ENCODE measurements around the gene KLRF2. TPM values are rescaled to one million over a fixed set of nuclear protein-coding genes. Genes with fewer than 3 reads are reported as not detected.

KLRF2 gene
- total RNA-seq, 5 donors from 2014 or later (not counting 1 experiment from before 2014, with no cell fraction given) = not detected

DNA sequence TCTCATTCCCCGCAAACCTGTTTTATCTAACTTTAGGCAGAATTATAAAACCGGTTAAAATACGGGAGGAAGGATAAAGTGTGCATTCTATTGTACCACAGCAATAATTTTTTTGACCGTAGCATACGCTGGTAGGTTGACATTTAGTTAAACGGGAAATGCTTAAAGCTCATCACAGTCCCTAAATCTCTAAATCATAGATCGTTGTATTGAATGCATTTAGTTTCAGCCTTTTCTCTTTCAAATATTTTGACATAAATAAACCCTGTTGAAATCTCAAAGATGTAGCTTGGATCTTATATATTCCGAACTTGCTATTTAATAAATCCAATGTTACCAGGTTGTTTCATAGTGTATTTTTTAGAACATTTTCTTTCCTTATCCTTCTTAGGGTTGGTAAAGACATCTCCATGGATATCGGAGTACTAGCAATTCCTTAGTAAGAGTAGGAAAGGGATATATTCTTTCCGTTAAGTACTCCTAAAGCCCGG is 12.9 kb upstream of the KLRF2 start:
- Histone ChIP-seq H3K27me3 (replicated peaks in 1 of 2; ENCODE audit: control insufficient read depth in 2 of 2, extremely low read depth in 1 of 2, insufficient read depth in 2 of 2, low read length in 1 of 2) (no peaks in the 10 kb centered on the region), H3K4me1 (ENCODE audit: control insufficient read depth in 1 of 2, extremely low read depth in 1 of 2, insufficient read depth in 2 of 2, low read length in 2 of 2) (peaks cover 7 to 17% of the 10 kb centered on the region in 2 experiments), H3K27ac (ENCODE audit: low read length) (peak overlapping the region; percentile 96), H3K9me3 (peaks cover 3% of the 10 kb centered on the region), H3K36me3 (ENCODE audit: control insufficient read depth in 2 of 2, extremely low read depth in 1 of 2, insufficient read depth in 1 of 2, low read length in 1 of 2) (no peaks in the 10 kb centered on the region), H3K4me3 (ENCODE audit: control insufficient read depth in 1 of 2, extremely low read depth in 1 of 2, low read length in 1 of 2) (peak overlapping the region; percentile 56 to 59)
- ChIA-PET POLR2A (interaction anchor here (0.6 to 2.0 kb wide), 8 partner anchors 11 to 147 kb away, joined by 3 to 9 read pairs (median 4); partner anchors contain the start of gene CD69 (in 1 of the 2)), CTCF (interaction anchor here (0.5 to 3.1 kb wide), 5 partner anchors 9 to 160 kb away, joined by 3 to 24 read pairs (median 5); no protein-coding TSS in a partner anchor)
- Mint-ChIP-seq H3K27me3 (no peaks in the 10 kb centered on the region), H3K36me3 (peaks cover 22% of the 10 kb centered on the region), H3K27ac (peak overlapping the region; percentile 99), H3K9me3 (peaks cover 6 to 10% (median 10%) of the 10 kb centered on the region in 3 donors), H3K4me1 (peaks cover 36 to 59% (median 42%) of the 10 kb centered on the region in 3 donors), H3K4me3 (peak overlapping the region; percentile 89 to 96 (median 93))
- no CpG with 5 or more reads among the region's 11 CpGs for WGBS (ENCODE audit: insufficient coverage)
- peak in 1 of 35 experiments; percentile 42 for DNase-seq
- peak in 2 of 4 experiments; percentile 27 to 32 for ATAC-seq (replicated peaks in 1 of 4)

GRCh38 chr12:9868951-9869306 is 12.4 kb upstream of the KLRF2 start:
- POLR2A ChIA-PET = interaction anchor here (0.6 to 2.0 kb wide), 6 partner anchors 14 to 128 kb away, joined by 3 to 7 read pairs (median 4); partner anchors contain the start of gene CD69 (in 1 of the 2)
- CTCF ChIA-PET = interaction anchor here (0.5 to 3.1 kb wide), 5 partner anchors 55 to 161 kb away, joined by 3 to 24 read pairs (median 5); no protein-coding TSS in a partner anchor
- H3K4me1 Mint-ChIP-seq = peaks cover 30 to 54% (median 36%) of the 10 kb centered on the region in 3 donors
- H3K27ac Mint-ChIP-seq = peak overlapping the region; percentile 99
- no peaks in the 10 kb centered on the region for H3K27me3 Mint-ChIP-seq
- ATAC-seq (replicated peaks in 1 of 4) = no peak
- Histone ChIP-seq H3K4me3 (ENCODE audit: control insufficient read depth in 1 of 2, extremely low read depth in 1 of 2, low read length in 1 of 2) (peak overlapping the region; percentile 56 to 59), H3K9me3 (no peaks in the 10 kb centered on the region), H3K36me3 (ENCODE audit: control insufficient read depth in 2 of 2, extremely low read depth in 1 of 2, insufficient read depth in 1 of 2, low read length in 1 of 2) (no peaks in the 10 kb centered on the region), H3K27me3 (replicated peaks in 1 of 2; ENCODE audit: control insufficient read depth in 2 of 2, extremely low read depth in 1 of 2, insufficient read depth in 2 of 2, low read length in 1 of 2) (no peaks in the 10 kb centered on the region), H3K4me1 (ENCODE audit: control insufficient read depth in 1 of 2, extremely low read depth in 1 of 2, insufficient read depth in 2 of 2, low read length in 2 of 2) (peaks cover 7 to 17% of the 10 kb centered on the region in 2 experiments), H3K27ac (ENCODE audit: low read length) (peak overlapping the region; percentile 96)
- peak overlapping the region; percentile 89 to 96 (median 93) for H3K4me3 Mint-ChIP-seq
- peaks cover 0 to 4% (median 4%) of the 10 kb centered on the region in 3 donors for H3K9me3 Mint-ChIP-seq
- WGBS (ENCODE audit: insufficient coverage) = 0% methylated on average over 1 of the region's 4 CpGs
- DNase-seq = no peak
- peaks cover 16% of the 10 kb centered on the region for H3K36me3 Mint-ChIP-seq

- DNase-seq (peak in 12 of 35 experiments; percentile 11 to 75 (median 20)), ATAC-seq (replicated peaks in 1 of 4) (peak; percentile 71 to 72 (median 72))
- Histone ChIP-seq H3K27ac (ENCODE audit: low read length) (peak within 1 kb of the TSS; percentile 96), H3K36me3 (ENCODE audit: control insufficient read depth in 2 of 2, extremely low read depth in 1 of 2, insufficient read depth in 1 of 2, low read length in 1 of 2) (no peaks in the 10 kb centered on the region), H3K4me1 (ENCODE audit: control insufficient read depth in 1 of 2, extremely low read depth in 1 of 2, insufficient read depth in 2 of 2, low read length in 2 of 2) (peaks cover 7 to 17% of the 10 kb centered on the region in 2 experiments), H3K27me3 (replicated peaks in 1 of 2; ENCODE audit: control insufficient read depth in 2 of 2, extremely low read depth in 1 of 2, insufficient read depth in 2 of 2, low read length in 1 of 2) (no peaks in the 10 kb centered on the region), H3K9me3 (no peaks in the 10 kb centered on the region), H3K4me3 (ENCODE audit: control insufficient read depth in 1 of 2, extremely low read depth in 1 of 2, low read length in 1 of 2) (peak within 1 kb of the TSS; percentile 56 to 59)
- Mint-ChIP-seq H3K4me3 (peak within 1 kb of the TSS; percentile 89 to 96 (median 93)), H3K36me3 (peaks cover 10% of the 10 kb centered on the region), H3K27ac (peak within 1 kb of the TSS; percentile 99), H3K27me3 (no peaks in the 10 kb centered on the region), H3K4me1 (peaks cover 25 to 48% (median 30%) of the 10 kb centered on the region in 3 donors), H3K9me3 (no peaks in the 10 kb centered on the region)
- POLR2A ChIA-PET = interaction anchor here (0.6 to 1.6 kb wide), 6 partner anchors 73 to 1933 kb away, joined by 3 to 4 read pairs (median 4); partner anchors contain the start of gene CD69 (in 1 of the 2)
- no CpG with 5 or more reads among the region's 11 CpGs for WGBS (ENCODE audit: insufficient coverage)
- CTCF ChIA-PET = interaction anchor here in 1 of 2 donors (0.6 to 3.1 kb wide), 4 partner anchors 55 to 119 kb away, joined by 3 to 24 read pairs (median 7); no protein-coding TSS in a partner anchor
These were observed 11.8 kb upstream of the KLRF2 start, which contains the start of gene CLEC2B for GRCh38 chr12:9869307-9870161. Gene CLEC2B (minus strand): TSS chr12:9869354.

DNA sequence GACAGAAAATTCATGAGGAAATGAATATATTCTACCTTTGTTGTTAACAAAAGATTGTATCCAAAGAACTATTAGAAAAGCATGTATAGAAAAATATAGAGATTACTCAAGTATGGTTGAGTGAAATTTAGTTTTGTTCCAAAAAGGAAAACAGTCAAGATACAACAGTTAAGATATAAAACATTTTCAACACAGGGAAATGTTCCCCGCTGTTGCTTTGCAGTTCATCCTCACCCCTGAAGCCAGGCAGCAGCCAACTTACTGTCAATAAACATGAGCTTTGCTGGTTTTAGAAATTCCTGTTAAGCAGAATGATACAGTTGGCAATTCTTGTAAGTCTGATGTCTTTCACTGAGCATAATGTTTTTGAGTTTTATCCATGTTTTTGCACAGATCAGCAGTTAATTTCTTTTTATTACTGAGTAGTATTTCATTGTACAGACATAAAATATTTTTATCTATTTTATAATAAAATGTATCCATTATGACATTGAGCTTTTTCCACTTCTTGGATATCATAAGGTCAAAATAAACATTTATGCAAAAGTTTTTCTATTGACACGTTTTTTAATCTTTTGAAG is 10.9 kb upstream of the KLRF2 start:
- Mint-ChIP-seq H3K9me3 (no peaks in the 10 kb centered on the region), H3K27ac (peak overlapping the region; percentile 99), H3K4me3 (peak overlapping the region; percentile 89 to 96 (median 93)), H3K4me1 (peaks cover 21 to 39% (median 24%) of the 10 kb centered on the region in 3 donors), H3K36me3 (peaks cover 7% of the 10 kb centered on the region), H3K27me3 (no peaks in the 10 kb centered on the region)
- Histone ChIP-seq H3K4me1 (ENCODE audit: control insufficient read depth in 1 of 2, extremely low read depth in 1 of 2, insufficient read depth in 2 of 2, low read length in 2 of 2) (peaks cover 3 to 14% of the 10 kb centered on the region in 2 experiments), H3K36me3 (ENCODE audit: control insufficient read depth in 2 of 2, extremely low read depth in 1 of 2, insufficient read depth in 1 of 2, low read length in 1 of 2) (no peaks in the 10 kb centered on the region), H3K4me3 (ENCODE audit: control insufficient read depth in 1 of 2, extremely low read depth in 1 of 2, low read length in 1 of 2) (peak overlapping the region; percentile 56 to 59), H3K27ac (ENCODE audit: low read length) (peak overlapping the region; percentile 96), H3K27me3 (replicated peaks in 1 of 2; ENCODE audit: control insufficient read depth in 2 of 2, extremely low read depth in 1 of 2, insufficient read depth in 2 of 2, low read length in 1 of 2) (no peaks in the 10 kb centered on the region), H3K9me3 (no peaks in the 10 kb centered on the region)
- no CpG with 5 or more reads among the region's 2 CpGs for WGBS (ENCODE audit: insufficient coverage)
- ChIA-PET CTCF (no interaction called here), POLR2A (interaction anchor here (0.5 to 0.7 kb wide), 3 partner anchors 57 to 1779 kb away, joined by 3 to 5 read pairs (median 3); partner anchors contain the start of gene ETV6 (in 1 of the 2))
- DNase-seq (peak in 1 of 35 experiments; percentile 42), ATAC-seq (replicated peaks in 1 of 4) (no peak)

DNA sequence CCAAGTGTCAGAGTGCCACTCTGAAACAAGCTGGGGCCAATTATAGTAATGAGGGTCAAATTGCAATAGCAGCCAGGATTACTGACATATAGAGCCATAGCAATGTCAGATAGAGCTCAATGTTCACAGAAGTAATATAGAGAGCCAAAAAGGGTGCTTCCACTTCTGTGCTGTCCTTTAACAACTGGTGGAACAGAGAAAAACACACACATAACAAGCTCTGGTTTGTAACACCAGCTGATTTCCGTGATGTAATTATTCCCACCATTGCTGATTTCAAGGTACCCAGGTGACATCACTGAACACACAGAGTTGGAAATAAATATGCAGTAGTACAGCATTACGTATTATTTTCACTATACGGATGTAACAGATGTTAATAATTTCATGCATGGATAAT is 9.1 kb upstream of the KLRF2 start:
- H3K27ac Mint-ChIP-seq = peak overlapping the region in 1 of 2 donors; percentile 18
- WGBS (ENCODE audit: insufficient coverage) = no CpG with 5 or more reads among the region's 3 CpGs
- no peaks in the 10 kb centered on the region for H3K9me3 ChIP-seq

More for the DNA sequence above, 9.1 kb upstream of the KLRF2 start:
- no peak overlapping the region for H3K27ac ChIP-seq (ENCODE audit: low read length)
- ATAC-seq (replicated peaks in 1 of 4) = no peak
- no peak for DNase-seq
- ChIA-PET CTCF (interaction anchor here in 1 of 2 donors (0.6 to 1.3 kb wide), 3 partner anchors 21 to 61 kb away, joined by 3 to 6 read pairs (median 5); no protein-coding TSS in a partner anchor), POLR2A (interaction anchor here in 1 of 2 donors (1.3 kb wide), 1 partner anchor 11 kb away, joined by 4 read pairs; no protein-coding TSS in a partner anchor)
- H3K4me3 ChIP-seq (ENCODE audit: control insufficient read depth in 1 of 2, extremely low read depth in 1 of 2, low read length in 1 of 2) = no peak overlapping the region
- no peaks in the 10 kb centered on the region for H3K9me3 Mint-ChIP-seq
- H3K4me1 Mint-ChIP-seq = peaks cover 19 to 22% (median 20%) of the 10 kb centered on the region in 3 donors
- H3K4me1 ChIP-seq (ENCODE audit: control insufficient read depth in 1 of 2, extremely low read depth in 1 of 2, insufficient read depth in 2 of 2, low read length in 2 of 2) = peaks cover 3 to 11% of the 10 kb centered on the region in 2 experiments
- H3K36me3 Mint-ChIP-seq = peaks cover 4% of the 10 kb centered on the region
- H3K27me3 ChIP-seq (replicated peaks in 1 of 2; ENCODE audit: control insufficient read depth in 2 of 2, extremely low read depth in 1 of 2, insufficient read depth in 2 of 2, low read length in 1 of 2) = no peaks in the 10 kb centered on the region
- no peaks in the 10 kb centered on the region for H3K27me3 Mint-ChIP-seq
- H3K36me3 ChIP-seq (ENCODE audit: control insufficient read depth in 2 of 2, extremely low read depth in 1 of 2, insufficient read depth in 1 of 2, low read length in 1 of 2) = no peaks in the 10 kb centered on the region
- H3K4me3 Mint-ChIP-seq = no peak overlapping the region

All from T-cell (primary cell).